ENCODE measurements around the gene BLM.
"Not testable (repeated sequence)": the region's sequence is repeated elsewhere in the genome, so short reads cannot be mapped to it uniquely, and the experiment has no call there.

The BLM gene

GRCh38 chr15:90716976-90717821 lies at the start of gene BLM:
Gene BLM (plus strand): TSS chr15:90717346. CDS start chr15:90747393, 30,047 bp downstream.
- in situ Hi-C loops (cut with MboI; ENCODE audit: low sequenced_read_pairs): loop anchor here (25.0 kb wide), 1 partner anchor 170 kb away; the partner anchor contains the start of gene FES

- in situ Hi-C loops (cut with MboI; ENCODE audit: low sequenced_read_pairs): not testable (repeated sequence)
Observed at GRCh38 chr15:90667755-90668345, 49.3 kb upstream of the BLM start.

- in situ Hi-C loops (cut with MboI; ENCODE audit: low sequenced_read_pairs): not testable (repeated sequence)
Observed at GRCh38 chr15:90670631-90671030, 46.5 kb upstream of the BLM start.

- in situ Hi-C loops (cut with MboI; ENCODE audit: low sequenced_read_pairs): no loop called here
Observed at GRCh38 chr15:90671216-90671615, 45.9 kb upstream of the BLM start.

- in situ Hi-C loops (cut with MboI; ENCODE audit: low sequenced_read_pairs): not testable (repeated sequence)
Observed at GRCh38 chr15:90673357-90673756, 43.8 kb upstream of the BLM start.

DNA sequence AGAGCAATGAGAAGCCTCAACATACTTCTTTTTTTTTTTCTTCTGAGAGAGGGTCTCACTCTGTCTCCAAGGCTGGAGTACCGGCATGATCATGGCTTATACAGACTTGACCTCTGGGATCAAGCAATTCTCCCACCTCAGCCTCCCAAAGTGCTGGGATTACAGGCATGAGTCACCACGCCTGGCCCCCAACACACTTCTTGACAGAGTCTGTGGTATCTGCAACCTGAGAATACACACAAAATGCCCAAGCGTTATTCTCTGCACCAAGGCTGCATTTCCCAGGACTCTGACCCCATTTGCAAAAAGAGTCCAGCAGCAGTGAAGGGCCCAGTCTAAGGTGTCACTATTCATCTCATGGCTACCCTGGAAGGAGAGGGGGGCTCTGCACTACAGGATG lies 42.7 kb upstream of the BLM start:
- in situ Hi-C loops (cut with MboI; ENCODE audit: low sequenced_read_pairs): no loop called here

- in situ Hi-C loops (cut with MboI; ENCODE audit: low sequenced_read_pairs): no loop called here
Observed at GRCh38 chr15:90675464-90675863, 41.7 kb upstream of the BLM start.

DNA sequence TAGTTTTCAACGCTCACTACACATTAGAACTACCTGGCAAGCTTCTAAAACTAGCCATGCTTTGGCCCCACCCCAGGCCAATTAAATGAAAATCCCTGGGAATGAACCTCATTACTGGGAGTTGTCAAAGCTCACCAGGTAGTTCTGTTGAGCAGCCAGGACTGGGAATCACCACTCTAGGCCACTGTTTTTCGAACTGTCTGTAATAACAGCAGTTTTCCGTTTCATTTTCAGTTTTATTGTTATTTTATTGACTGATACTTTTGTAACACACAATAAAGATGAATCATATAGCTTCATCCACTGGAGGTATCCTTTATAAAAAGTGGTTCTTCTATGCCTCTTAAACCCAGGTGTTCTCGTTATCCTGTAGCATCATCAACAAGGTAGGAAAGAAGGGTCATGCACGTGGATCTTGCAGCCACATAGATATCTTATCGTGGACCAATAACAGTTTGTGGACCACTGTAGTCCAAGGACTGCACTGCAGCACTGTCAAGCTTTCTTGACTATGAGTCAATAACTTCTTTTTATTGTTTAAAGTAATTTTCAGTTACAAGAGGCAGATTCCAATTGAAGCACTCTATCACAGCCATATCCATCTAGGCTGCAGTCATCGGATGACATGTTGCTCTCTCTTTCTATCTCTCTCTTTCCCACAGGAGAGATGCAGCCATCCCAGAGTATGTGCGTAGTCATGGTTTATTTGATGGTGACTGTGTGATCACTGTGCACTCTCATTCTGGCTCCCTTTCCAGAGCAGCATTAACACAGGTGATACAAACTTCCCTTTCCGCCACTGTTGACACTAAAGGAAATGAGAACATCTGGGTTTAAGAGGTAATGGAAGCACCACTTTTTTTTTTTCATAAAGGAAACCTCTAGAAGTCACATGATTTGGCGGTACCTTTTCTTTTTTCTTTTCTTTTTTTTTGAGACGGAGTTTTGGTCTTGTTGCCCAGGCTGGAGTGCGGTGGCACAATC lies 39.0 kb upstream of the BLM start:
- in situ Hi-C loops (cut with MboI; ENCODE audit: low sequenced_read_pairs): no loop called here

GRCh38 chr15:90679959-90680358 lies 37.2 kb upstream of the BLM start:
- in situ Hi-C loops (cut with MboI; ENCODE audit: low sequenced_read_pairs): no loop called here

DNA sequence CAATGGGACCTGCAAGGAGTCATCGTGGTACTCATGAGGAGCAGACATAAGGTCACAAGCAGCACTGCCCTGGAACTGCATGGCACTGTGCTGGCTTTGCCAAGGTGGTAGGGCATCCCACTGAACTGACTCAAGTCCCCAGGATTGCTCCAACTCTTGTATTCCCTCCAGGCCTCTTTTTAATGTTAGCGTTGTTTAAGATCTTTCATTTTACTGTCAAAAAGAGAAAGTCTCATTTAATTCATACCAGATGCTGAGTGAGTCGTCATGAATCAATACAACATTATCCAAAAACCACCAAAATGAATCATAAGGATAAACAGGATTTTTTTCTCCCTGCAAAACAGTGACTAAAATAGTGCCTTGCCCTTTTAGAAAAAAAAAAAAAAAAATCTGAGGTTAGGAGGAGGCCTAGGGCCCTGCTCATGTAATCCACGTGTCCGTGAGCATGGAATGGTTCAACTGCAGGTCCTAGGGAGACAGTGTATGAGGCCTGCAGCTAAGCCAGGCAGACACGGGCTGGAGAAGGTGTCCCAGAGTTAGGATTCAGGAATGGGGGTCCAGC lies 36.7 kb upstream of the BLM start:
- in situ Hi-C loops (cut with MboI; ENCODE audit: low sequenced_read_pairs): no loop called here

- in situ Hi-C loops (cut with MboI; ENCODE audit: low sequenced_read_pairs): no loop called here
Observed at GRCh38 chr15:90681056-90681455, 36.1 kb upstream of the BLM start.

DNA sequence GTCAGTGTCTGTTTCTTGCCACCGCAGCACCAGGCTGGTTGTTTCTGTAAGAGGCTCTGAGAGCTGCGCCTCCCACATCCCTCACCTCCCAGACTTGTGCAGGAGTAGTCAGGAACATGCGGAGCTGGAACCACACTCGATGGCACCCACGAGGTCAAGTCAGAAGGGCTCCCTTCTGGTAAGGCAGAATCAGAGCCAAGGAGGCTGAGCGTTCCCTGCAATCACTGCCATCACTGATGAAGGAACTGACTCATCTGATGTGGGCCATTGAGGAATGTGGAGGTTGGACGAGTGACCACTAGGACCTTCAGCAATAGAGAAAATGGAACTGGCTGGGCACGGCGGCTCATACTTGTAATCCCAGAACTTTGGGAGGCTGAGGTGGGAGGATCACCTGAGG lies 35.7 kb upstream of the BLM start:
- in situ Hi-C loops (cut with MboI; ENCODE audit: low sequenced_read_pairs): no loop called here

DNA sequence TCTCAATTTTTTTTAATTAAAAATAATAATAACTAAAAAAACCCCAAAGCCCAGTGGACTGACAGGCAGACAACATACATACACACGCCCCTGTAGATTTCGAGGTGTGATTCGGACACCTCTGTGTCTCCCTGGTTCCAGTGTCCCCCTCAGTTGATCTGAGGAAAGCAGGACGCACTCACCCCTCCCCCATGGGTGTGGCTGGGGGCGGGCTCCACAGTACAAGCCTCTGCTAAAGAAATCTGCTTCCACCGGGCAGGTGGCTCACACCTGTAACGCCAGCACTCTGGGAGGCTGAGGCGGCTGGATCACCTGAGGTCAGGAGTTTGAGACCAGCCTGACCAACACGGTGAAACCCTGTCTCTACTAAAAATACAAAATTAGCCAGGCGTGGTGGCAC lies 33.8 kb upstream of the BLM start:
- in situ Hi-C loops (cut with MboI; ENCODE audit: low sequenced_read_pairs): no loop called here

DNA sequence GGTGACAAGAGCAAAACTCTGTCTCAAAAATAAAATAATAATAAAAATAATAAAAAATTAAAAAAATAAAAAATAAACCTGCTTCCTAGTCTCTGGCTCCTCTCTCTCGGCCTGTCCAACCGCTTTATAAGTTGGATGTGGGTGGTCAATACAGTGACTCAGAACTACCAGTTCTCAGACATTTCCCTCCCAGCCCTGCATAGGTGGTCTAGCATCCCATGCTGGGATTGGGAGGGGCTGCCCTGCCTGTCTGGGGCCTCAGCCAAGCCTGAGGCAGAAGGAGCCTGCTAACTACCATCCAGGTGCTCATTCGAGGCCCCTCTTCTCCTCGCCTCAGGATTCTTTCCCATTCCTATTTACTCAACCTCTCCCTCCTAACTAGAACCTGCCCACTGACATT lies 33.3 kb upstream of the BLM start:
- in situ Hi-C loops (cut with MboI; ENCODE audit: low sequenced_read_pairs): no loop called here

GRCh38 chr15:90684281-90684680 lies 32.9 kb upstream of the BLM start:
- in situ Hi-C loops (cut with MboI; ENCODE audit: low sequenced_read_pairs): no loop called here

DNA sequence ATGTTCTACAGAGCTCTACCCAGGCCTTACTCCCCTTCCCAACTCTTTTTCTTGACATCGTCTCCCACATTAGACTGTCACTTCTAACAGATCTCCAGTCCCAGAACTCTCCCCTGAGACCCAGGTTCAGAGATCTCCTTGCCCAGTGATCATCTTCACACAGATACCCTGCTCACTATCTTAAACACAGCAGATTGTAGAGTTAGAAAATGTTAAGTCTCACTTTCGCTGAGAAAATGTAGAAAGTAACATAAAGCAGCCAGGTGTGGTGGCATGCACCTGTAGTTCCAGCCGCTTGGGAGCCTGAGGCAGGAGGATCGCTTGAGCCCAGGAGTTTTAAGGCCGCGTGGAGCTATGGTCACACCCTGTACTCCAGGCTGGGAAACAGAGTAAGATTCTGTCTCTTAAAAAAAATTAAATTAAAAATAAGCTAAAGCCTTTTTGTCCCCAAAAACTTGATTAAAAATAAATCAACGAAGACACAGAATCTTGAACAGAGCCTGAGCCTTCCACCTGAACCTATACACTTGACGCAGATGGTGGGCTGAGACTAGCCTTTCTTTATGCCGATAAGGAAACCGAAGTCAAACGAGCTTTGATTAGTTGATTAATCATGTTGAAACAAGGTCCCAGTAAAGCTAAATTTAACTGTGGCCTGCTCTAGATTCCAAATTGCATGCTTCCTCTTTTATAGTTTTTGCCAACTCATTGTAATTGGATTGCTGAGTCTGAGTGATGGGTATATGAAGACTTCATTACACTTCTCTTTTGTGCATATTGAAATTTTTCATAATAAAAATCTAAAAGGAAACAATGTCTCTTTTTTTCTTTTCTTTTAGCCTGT lies 31.3 kb upstream of the BLM start:
- in situ Hi-C loops (cut with MboI; ENCODE audit: low sequenced_read_pairs): no loop called here

GRCh38 chr15:90686435-90687218 lies 30.5 kb upstream of the BLM start:
- in situ Hi-C loops (cut with MboI; ENCODE audit: low sequenced_read_pairs): no loop called here

GRCh38 chr15:90689326-90689961 lies 27.7 kb upstream of the BLM start:
- in situ Hi-C loops (cut with MboI; ENCODE audit: low sequenced_read_pairs): not testable (repeated sequence)

DNA sequence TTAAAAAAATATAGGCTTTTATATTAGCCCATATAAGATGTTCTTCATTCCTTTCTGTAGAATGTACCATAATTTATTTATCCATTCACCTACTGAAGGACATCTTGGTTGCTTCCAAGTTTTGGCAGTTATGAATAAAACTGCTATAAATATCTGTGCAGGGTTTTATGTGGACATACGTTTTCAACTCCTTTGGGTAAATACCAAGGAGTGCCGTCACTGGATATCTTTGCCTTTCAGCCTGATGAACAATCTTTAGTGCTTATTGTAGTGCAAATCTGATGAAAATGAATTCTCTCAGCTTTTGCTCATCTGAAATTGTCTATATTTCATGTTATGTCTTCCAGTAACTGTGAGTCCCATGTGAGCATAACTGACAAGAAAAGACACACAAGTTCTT lies 26.6 kb upstream of the BLM start:
- in situ Hi-C loops (cut with MboI; ENCODE audit: low sequenced_read_pairs): no loop called here

All from HL-60/S4 treated with phorbol 12-myristate 13-acetate at 8.2 ng/mL for 4 days and 3 days (cell line).